Mesothelial cell of epicardium (in vitro differentiated cells): ENCODE measurements around the gene AMIGO3. TPM values are rescaled to one million over a fixed set of nuclear protein-coding genes. Genes with fewer than 3 reads are reported as not detected.
A peak's percentile ranks its signal among the peaks of the same experiment; 100 is the strongest.
"Not testable (repeated sequence)": the region's sequence is repeated elsewhere in the genome, so short reads cannot be mapped to it uniquely, and the experiment has no call there.

Experiments
- DNase-seq, 2 experiments: peaks; one replicate each; pipeline ENCODE4 v3.0.0; 2021; ENCODE audit warnings: low spot score in 2 of 2; ENCODE audit not compliant: unreplicated experiment in 2 of 2
- H3K27ac Mint-ChIP-seq: 2 replicates; pipeline ENCODE4 v1.8.0; 2021; ENCODE audit warnings: mixed read lengths
- H3K27me3 Mint-ChIP-seq: 2 replicates; pipeline ENCODE4 v1.8.0; 2021; ENCODE audit warnings: low read depth, mixed read lengths
- H3K36me3 Mint-ChIP-seq: 2 replicates; pipeline ENCODE4 v1.8.0; 2021; ENCODE audit warnings: mixed read lengths
- H3K4me1 Mint-ChIP-seq: 2 replicates; pipeline ENCODE4 v1.8.0; 2021; ENCODE audit warnings: mixed read lengths
- H3K4me3 Mint-ChIP-seq: 2 replicates; pipeline ENCODE4 v1.8.0; 2021; ENCODE audit warnings: mild to moderate bottlenecking, moderate library complexity, mixed read lengths
- H3K9me3 Mint-ChIP-seq: 2 replicates; pipeline ENCODE4 v1.8.0; 2021; ENCODE audit warnings: mixed read lengths
- total RNA-seq: library from RNA; stranded (reverse); gene quantifications from 3 replicates; pipeline ENCODE4 v1.2.1, GENCODE V29; 2021
- TF ChIP-seq, protein P1 (sequence below): fragments of 200-600 bp; sonication (generic); IDR thresholded peaks from one replicate; pipeline ENCODE4 v1.5.0; 2021; ENCODE audit warnings: antibody characterized with exemption; ENCODE audit not compliant: unreplicated experiment

The AMIGO3 gene
- total RNA-seq, 1 donor from 2014 or later, result 0.78 TPM

DNA sequence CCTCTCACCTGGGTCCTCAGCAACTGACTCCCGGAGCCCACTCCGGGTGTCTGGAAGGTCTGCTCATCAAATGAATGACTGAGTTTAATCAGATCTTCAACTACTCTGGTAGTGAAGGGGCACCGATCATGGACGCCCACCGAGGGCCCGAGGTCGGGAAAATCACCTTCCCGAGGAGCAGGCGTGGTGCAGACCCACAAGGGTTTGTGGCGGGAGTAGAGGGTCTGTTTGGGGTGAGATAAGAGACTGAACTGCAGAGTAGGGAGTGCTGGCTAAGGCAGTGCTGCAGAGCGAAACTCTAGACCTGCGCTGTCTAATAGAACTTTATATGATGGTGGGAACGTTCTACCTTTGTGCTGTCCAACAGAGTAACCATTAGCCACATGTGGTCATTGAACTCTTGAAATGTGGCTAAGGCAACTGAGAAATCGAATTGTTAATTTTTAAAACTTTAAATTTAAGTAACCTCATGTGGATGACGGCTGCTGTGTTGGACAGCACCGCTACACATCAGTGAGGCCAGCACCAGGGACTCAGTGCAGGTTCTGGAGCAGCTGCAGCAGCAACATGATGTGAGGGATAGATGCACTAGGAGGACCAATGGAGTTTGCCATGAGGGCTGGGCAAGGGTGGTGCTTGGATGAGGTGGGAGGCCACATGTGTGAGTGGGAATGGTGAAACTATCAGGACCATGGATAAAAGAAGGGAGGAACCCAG, 29.4 kb downstream of the AMIGO3 start:
- H3K27me3 Mint-ChIP-seq, DNase-seq, H3K36me3 Mint-ChIP-seq, H3K9me3 Mint-ChIP-seq: not testable (repeated sequence)
- Mint-ChIP-seq H3K4me1 (peaks cover 32% of the 10 kb centered on the region), H3K27ac (peak overlapping the region; percentile 96), H3K4me3 (peak overlapping the region; percentile 95)

DNA sequence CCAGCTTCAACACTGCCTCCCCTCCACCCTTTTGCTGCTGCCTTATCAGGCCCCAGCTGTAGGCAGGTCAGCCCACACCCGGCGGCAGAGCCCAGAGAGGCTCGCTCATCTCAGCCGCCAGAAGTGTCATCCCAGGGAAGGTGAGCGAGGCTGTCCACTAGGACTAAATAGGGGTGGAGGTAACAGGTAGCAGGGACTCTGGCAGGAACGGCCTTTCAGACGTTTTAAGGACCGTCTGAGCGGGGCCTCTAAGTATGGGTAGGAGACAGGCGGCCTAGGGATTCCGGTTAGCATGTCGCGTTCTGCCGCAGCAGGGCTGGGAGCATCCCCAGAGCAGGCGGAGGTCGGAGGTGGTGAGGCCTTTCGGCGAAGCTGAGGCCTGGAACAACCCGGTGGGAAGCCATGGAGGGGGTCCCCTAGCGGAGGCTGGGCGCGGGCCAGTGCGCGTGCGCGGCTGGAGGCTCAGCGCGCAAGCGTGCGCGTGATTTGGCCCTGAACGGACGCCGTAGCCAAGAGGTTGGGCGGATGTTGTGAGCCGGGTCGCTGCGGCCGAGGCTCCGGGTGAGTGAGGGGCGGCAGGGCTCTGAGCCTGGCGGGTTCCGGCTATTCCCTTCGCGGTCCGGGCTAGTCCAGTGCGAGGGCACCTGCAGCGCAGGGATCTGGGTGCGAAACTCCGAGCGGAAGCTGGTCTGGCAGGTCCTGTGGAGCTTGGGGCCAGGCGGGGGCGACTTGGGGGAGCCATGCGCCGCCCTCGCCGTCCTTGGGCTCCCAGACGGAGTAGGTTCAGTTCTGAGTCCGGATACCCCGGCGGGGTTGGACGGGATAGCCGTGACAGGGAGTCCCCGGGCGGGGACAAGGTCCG, 30.2 kb downstream of the AMIGO3 start, which contains the start of the genes MST1 and RNF123:
TSS of gene MST1 (minus strand) at position 429 of the 862 bp plus-strand sequence. CDS start 783 bp downstream, outside the sequence.
TSS of gene RNF123 (plus strand) at position 512 of the 862 bp plus-strand sequence. CDS start 1,609 bp downstream, outside the sequence.
- Mint-ChIP-seq H3K9me3 (no peaks in the 10 kb centered on the region), H3K27ac (peak within 1 kb of the TSS; percentile 96), H3K27me3 (peaks cover 5% of the 10 kb centered on the region), H3K4me1 (peaks cover 32% of the 10 kb centered on the region), H3K36me3 (peaks cover 3% of the 10 kb centered on the region), H3K4me3 (peak within 1 kb of the TSS; percentile 95)
- TF ChIP-seq, protein P1, sequence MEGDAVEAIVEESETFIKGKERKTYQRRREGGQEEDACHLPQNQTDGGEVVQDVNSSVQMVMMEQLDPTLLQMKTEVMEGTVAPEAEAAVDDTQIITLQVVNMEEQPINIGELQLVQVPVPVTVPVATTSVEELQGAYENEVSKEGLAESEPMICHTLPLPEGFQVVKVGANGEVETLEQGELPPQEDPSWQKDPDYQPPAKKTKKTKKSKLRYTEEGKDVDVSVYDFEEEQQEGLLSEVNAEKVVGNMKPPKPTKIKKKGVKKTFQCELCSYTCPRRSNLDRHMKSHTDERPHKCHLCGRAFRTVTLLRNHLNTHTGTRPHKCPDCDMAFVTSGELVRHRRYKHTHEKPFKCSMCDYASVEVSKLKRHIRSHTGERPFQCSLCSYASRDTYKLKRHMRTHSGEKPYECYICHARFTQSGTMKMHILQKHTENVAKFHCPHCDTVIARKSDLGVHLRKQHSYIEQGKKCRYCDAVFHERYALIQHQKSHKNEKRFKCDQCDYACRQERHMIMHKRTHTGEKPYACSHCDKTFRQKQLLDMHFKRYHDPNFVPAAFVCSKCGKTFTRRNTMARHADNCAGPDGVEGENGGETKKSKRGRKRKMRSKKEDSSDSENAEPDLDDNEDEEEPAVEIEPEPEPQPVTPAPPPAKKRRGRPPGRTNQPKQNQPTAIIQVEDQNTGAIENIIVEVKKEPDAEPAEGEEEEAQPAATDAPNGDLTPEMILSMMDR, result no peak
- DNase-seq, result peak; percentile 89 to 95

DNA sequence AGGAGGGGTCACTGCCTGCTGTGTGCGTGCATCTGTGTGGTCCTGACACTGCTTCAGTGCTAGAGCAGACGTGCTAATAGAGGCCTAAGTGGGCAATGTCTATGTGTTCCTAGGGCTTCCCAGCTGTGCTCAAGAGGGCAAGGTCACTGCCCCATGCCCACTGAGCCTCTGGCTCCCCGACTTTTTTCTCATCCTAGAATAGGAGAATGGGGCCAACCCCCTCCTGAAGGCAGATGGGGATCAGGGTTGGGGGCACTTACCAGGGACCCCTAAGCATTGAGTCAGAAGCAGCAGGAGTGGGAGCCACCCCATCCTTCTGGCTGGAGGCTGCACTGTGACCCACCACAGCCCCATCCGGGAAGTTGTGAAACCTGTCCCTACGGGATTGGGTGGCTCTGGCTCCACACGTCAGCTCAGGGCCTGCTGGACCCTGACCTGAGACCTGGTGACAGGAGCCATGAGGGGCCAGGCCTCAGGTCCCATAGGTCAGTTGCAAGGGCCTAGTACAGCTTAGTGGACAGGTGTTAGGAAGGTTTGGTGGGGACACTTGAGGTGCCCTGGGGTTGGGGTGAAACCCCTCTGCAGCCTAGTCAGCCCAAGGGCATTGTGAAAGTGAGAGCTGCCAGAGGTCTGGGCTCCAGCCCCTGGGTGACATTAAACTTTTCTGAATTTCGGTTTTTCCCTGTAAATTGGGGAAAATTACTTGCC, 31.0 kb downstream of the AMIGO3 start:
- Mint-ChIP-seq H3K4me3 (peak overlapping the region; percentile 95), H3K27ac (peak overlapping the region; percentile 96), H3K4me1 (peaks cover 32% of the 10 kb centered on the region)
- not testable (repeated sequence) for H3K36me3 Mint-ChIP-seq, H3K9me3 Mint-ChIP-seq, DNase-seq, H3K27me3 Mint-ChIP-seq

DNA sequence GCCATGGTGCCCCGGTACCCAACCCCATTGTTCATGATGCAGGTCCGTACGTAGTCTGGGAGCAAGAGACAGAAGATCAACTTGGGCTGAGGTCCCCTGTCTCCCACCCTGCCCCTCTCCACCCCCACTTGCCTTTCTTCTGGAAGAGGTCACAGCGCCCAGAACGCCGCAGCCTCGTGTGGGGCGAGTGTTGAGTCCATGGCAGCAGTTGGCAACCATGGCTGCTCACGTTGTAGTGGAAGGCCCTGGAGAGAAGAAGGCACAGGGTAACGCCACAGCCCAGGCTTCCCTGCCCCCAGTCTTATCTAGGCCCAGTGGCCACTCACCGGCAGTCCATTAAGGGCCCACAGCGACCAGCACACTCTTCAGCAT, 32.1 kb downstream of the AMIGO3 start:
- not testable (repeated sequence) for H3K9me3 Mint-ChIP-seq, DNase-seq, H3K36me3 Mint-ChIP-seq, H3K27me3 Mint-ChIP-seq
- Mint-ChIP-seq H3K4me1 (peaks cover 32% of the 10 kb centered on the region), H3K4me3 (peak overlapping the region; percentile 78), H3K27ac (peak overlapping the region; percentile 86)

DNA sequence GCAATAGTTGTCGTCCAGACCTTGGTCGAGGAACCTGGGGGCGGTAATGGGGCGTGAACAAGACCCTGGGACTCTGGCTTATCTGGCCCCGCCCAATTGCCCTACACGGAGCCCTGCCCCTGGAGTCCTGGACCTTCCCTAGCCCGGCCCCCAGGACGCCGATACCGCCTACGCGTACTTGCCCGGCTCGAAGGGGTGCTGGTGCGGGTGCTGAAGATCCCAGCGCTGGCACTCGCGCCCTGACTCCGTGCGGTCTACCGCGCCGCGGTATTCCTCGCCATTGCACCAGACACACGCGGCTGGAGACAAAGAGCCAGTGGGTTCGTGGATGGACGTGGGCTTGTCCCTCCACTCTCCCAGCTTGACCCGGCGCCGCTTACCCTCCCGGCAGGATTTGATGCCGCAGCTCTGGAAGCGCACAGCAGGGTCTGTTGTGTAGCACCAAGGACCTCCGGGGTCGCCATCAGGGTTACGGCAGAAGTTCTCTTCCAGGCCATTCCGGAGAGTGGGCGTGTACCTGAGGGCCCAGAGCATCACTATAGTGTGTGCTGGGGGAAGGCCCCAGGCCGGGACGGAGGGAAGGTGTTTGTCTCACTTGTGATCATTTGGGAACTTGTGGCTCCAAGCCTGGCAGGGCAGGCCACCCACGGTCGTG, 32.6 kb downstream of the AMIGO3 start:
- H3K27me3 Mint-ChIP-seq, H3K36me3 Mint-ChIP-seq, H3K9me3 Mint-ChIP-seq: not testable (repeated sequence)
- DNase-seq, result peak in 1 of 2 experiments; percentile 56
- peak overlapping the region; percentile 78 for H3K4me3 Mint-ChIP-seq
- peaks cover 32% of the 10 kb centered on the region for H3K4me1 Mint-ChIP-seq
- peak overlapping the region; percentile 86 for H3K27ac Mint-ChIP-seq

DNA sequence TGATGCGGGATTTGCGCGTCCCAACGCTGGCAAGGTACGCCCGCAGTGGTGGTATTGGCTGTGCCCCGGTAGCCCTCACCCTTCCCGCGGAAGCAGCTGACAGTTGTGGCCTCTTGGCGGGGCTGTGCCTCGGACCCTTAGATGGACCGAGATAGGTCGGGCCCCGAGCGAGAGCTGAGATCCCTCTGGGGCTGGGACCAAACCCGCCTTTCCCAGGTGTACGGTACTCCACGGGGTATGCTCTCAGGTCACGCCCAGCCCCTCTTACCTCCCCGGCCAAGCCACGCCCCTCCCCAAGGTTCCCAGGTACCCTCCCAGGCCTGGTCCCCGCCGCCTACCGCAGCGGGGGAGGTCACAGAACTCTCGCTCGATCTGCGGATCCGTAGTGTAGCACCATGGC, 33.1 kb downstream of the AMIGO3 start:
- Mint-ChIP-seq H3K4me3 (peak overlapping the region; percentile 78), H3K27ac (peak overlapping the region; percentile 72), H3K4me1 (peaks cover 32% of the 10 kb centered on the region)
- not testable (repeated sequence) for H3K36me3 Mint-ChIP-seq, H3K27me3 Mint-ChIP-seq, H3K9me3 Mint-ChIP-seq
- peak in 1 of 2 experiments; percentile 48 for DNase-seq

DNA sequence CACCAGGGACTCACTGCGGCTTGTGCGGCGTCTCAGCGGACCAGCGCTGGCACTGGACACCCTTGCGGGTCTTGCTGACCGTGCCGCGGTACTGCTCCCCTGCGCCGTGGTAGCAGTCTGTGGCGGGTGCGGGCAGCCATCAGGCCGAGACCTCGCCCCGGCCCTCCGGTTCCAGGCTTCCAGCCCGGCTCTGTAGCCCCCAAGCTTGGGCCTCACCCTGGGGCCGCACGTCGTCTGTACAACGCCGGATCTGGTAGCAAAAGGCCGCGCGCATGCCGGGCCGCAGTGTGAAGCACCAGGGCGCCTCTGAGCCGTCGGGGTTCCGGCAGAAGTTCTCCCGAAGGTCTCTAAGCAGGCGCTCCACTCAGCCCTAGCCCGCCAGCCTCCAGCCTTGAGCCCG, 33.6 kb downstream of the AMIGO3 start:
- H3K36me3 Mint-ChIP-seq, H3K9me3 Mint-ChIP-seq, H3K27me3 Mint-ChIP-seq, H3K27ac Mint-ChIP-seq, DNase-seq: not testable (repeated sequence)
- H3K4me1 Mint-ChIP-seq, result peaks cover 30% of the 10 kb centered on the region
- peak overlapping the region; percentile 78 for H3K4me3 Mint-ChIP-seq

DNA sequence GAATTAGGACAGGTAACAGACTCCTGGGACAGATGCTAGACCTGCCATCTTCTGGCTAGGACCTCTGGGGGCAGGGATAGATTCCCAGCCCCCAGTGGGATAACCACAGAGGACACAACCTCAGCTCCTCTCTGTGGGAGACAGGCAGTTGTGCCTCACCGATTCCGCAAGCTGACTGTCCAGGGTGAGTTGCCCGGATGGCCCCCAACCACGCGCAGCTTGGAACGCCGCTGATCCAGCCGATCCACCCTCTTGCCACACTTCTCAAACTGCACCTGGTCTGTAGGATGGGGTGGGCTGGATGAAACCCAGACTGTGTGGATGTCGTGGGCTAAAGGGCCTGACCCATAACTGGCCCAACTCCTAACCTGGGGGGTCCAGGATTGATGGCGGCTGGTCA, 34.4 kb downstream of the AMIGO3 start:
- H3K36me3 Mint-ChIP-seq, DNase-seq, H3K27ac Mint-ChIP-seq, H3K9me3 Mint-ChIP-seq, H3K27me3 Mint-ChIP-seq: not testable (repeated sequence)
- Mint-ChIP-seq H3K4me1 (peaks cover 22% of the 10 kb centered on the region), H3K4me3 (peak overlapping the region; percentile 78)

DNA sequence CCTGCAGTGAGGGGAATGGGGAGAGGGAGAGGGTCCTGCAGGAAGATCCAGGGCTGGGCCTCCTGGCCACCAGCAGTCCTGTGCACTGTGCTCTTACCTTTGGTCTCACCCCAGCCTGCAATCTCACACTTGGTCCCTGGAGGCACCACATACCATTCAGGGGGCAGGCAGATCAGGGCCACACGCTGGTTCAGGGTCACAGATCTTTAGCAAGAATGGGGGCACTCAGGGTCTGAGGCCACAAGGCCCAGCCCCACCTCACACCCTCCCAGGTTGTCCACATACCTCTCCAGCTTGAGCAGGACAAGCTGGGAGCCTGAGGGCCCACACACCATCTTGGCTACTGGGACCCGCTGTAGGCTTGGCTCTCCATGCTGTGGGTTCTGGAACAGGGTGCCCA, 35.0 kb downstream of the AMIGO3 start:
- DNase-seq, H3K4me3 Mint-ChIP-seq, H3K27me3 Mint-ChIP-seq, H3K9me3 Mint-ChIP-seq, H3K27ac Mint-ChIP-seq: not testable (repeated sequence)
- peaks cover 12% of the 10 kb centered on the region for H3K36me3 Mint-ChIP-seq
- H3K4me1 Mint-ChIP-seq, result peaks cover 18% of the 10 kb centered on the region
